DND-41 (cell line): ENCODE data around the gene ASB16.
A peak's percentile ranks its signal among the peaks of the same experiment; 100 is the strongest.

Source experiments
- ATAC-seq: fragments of 200-7000 bp; cut with Tn5 transposase; 3 replicates; pipeline ENCODE4 v1.9.1; 2021; ENCODE audit warnings: low read depth; ENCODE audit not compliant: insufficient read depth
- DNase-seq: peaks from one replicate; pipeline ENCODE4 v3.0.0-alpha.2; 2020
- H2AFZ ChIP-seq: 2 replicates; pipeline ENCODE4 v1.6.0; 2012; ENCODE audit warnings: low read depth, low read length
- H3K27ac ChIP-seq: 2 replicates; pipeline ENCODE4 v1.5.1; 2012; ENCODE audit warnings: low read length, inconsistent platforms
- H3K27me3 ChIP-seq: fragments of 200-600 bp; sonication (generic); 2 replicates; pipeline ENCODE4 v1.6.0; 2012; ENCODE audit warnings: low read length, mild to moderate bottlenecking, inconsistent platforms; ENCODE audit not compliant: insufficient read depth, poor library complexity
- H3K36me3 ChIP-seq: 2 replicates; pipeline ENCODE4 v1.5.1; 2012; ENCODE audit warnings: low read length, inconsistent platforms; ENCODE audit not compliant: insufficient read depth
- H3K4me1 ChIP-seq: 2 replicates; pipeline ENCODE4 v1.5.1; 2012; ENCODE audit warnings: mild to moderate bottlenecking, low read length; ENCODE audit not compliant: insufficient read depth
- H3K4me2 ChIP-seq: 2 replicates; pipeline ENCODE4 v1.6.0; 2012; ENCODE audit warnings: mild to moderate bottlenecking, moderate library complexity, low read length, inconsistent platforms; ENCODE audit not compliant: insufficient read depth
- H3K4me3 ChIP-seq, 2 experiments: fragments of 200-600 bp in 1 of 2; shearing (Covaris generic) in 1 of 2; 2 replicates each; pipeline ENCODE4 v1.5.1; 2012 to 2016; ENCODE audit warnings: inconsistent platforms in 2 of 2, low read length in 2 of 2, mild to moderate bottlenecking in 2 of 2, low read depth in 1 of 2, moderate library complexity in 1 of 2
- H3K79me2 ChIP-seq: 2 replicates; pipeline ENCODE4 v1.6.0; 2012; ENCODE audit warnings: low read length, inconsistent platforms; ENCODE audit not compliant: insufficient read depth
- H3K9ac ChIP-seq: 2 replicates; pipeline ENCODE4 v1.6.0; 2012; ENCODE audit warnings: low read depth, mild to moderate bottlenecking, inconsistent platforms, low read length, moderate library complexity
- H3K9me3 ChIP-seq: 2 replicates; pipeline ENCODE4 v1.5.1; 2012; ENCODE audit warnings: low read length, moderate library complexity, mild to moderate bottlenecking, inconsistent platforms; ENCODE audit not compliant: insufficient read depth, severe bottlenecking
- H4K20me1 ChIP-seq: 2 replicates; pipeline ENCODE4 v1.6.0; 2012; ENCODE audit warnings: low read length; ENCODE audit not compliant: insufficient read depth
- CTCF ChIP-seq: IDR thresholded peaks from 2 replicates; pipeline ENCODE4 v1.5.1; 2012; ENCODE audit warnings: borderline replicate concordance, low read length, moderate library complexity, mild to moderate bottlenecking; ENCODE audit not compliant: poor library complexity, severe bottlenecking; ENCODE audit errors: extremely low read depth
- EZH2 ChIP-seq: IDR thresholded peaks from 3 replicates; pipeline ENCODE4 v1.6.1; 2012; ENCODE audit warnings: borderline replicate concordance, low read depth, mild to moderate bottlenecking, moderate library complexity, low read length, inconsistent platforms; ENCODE audit not compliant: severe bottlenecking

The ASB16 gene

GRCh38 chr17:44216173-44216572 is 45.7 kb downstream of the ASB16 start:
- ATAC-seq, result no peak
- TF ChIP-seq CTCF (no peak), EZH2 (no peak)
- Histone ChIP-seq H3K79me2 (peaks cover 54% of the 10 kb centered on the region), H3K4me3 (peak overlapping the region in 1 of 2 experiments; percentile 75; a peak in 1 of 4 replicates), H3K9ac (peak overlapping the region; percentile 75), H3K4me1 (peaks cover 31% of the 10 kb centered on the region), H3K27ac (peak overlapping the region; percentile 91), H3K4me2 (peak overlapping the region; percentile 81; the same call in 1 of the 2 replicates), H2AFZ (no peak overlapping the region), H3K36me3 (peaks cover 65% of the 10 kb centered on the region), H4K20me1 (peaks cover 39% of the 10 kb centered on the region), H3K27me3 (no peaks in the 10 kb centered on the region), H3K9me3 (no peaks in the 10 kb centered on the region)
- peak; percentile 53 for DNase-seq

- H3K79me2 ChIP-seq, result peaks cover 59% of the 10 kb centered on the region
- H3K4me2 ChIP-seq, result peak overlapping the region; percentile 81
- H3K36me3 ChIP-seq, result peaks cover 59% of the 10 kb centered on the region
Measured at GRCh38 chr17:44216694-44217093, 46.2 kb downstream of the ASB16 start.

DNA sequence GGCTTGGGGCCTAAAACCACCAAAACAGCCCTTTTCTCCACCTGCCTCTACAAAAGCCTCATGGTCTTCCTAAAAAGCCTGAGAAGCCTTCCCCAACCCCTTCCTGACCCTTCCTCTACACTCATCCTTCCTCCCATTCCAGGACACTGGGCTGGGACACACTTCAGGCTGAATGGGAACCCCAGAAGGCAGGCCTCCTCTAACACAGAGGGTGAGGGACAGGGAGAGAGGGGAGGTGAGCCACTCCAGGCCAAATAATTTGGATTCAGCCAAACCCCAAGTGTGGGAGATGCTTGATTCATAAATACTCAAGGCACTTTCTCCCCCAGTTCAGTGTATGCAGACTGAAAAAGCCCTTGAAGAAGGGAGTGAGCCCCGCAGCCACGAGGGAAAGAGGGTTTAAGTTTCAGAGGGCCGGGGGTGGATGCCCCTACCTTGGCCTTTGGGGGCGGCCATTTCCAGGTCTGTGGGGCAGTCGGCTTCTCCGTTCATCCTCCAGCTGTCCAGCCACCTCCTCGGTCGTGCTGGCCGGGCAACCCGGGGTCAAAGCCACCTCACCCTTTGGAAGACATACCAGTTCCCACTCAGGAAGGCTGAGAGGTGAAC is 47.3 kb downstream of the ASB16 start:
- peaks cover 50% of the 10 kb centered on the region for H3K36me3 ChIP-seq
- peaks cover 31% of the 10 kb centered on the region for H3K4me1 ChIP-seq
- H4K20me1 ChIP-seq, result peaks cover 36% of the 10 kb centered on the region
- peak overlapping the region; percentile 38 to 75; a peak in 3 of 4 replicates for H3K4me3 ChIP-seq
- no peaks in the 10 kb centered on the region for H3K27me3 ChIP-seq
- peak overlapping the region; percentile 91 for H3K27ac ChIP-seq
- TF ChIP-seq EZH2, result no peak
- no peak for TF ChIP-seq CTCF
- peaks cover 68% of the 10 kb centered on the region for H3K79me2 ChIP-seq
- ATAC-seq (no peak), DNase-seq (no peak)
- H2AFZ ChIP-seq, result peak overlapping the region; percentile 69
- no peaks in the 10 kb centered on the region for H3K9me3 ChIP-seq
- peak overlapping the region; percentile 75 for H3K9ac ChIP-seq
- peak overlapping the region; percentile 81 for H3K4me2 ChIP-seq

More at GRCh38 chr17:44216694-44217093, 46.2 kb downstream of the ASB16 start:
- Histone ChIP-seq H3K4me3 (peak overlapping the region in 1 of 2 experiments; percentile 75; a peak in 2 of 4 replicates), H4K20me1 (peaks cover 34% of the 10 kb centered on the region), H3K27ac (peak overlapping the region; percentile 91), H3K4me1 (peaks cover 31% of the 10 kb centered on the region), H3K27me3 (no peaks in the 10 kb centered on the region), H3K9ac (peak overlapping the region; percentile 75), H3K9me3 (no peaks in the 10 kb centered on the region), H2AFZ (no peak overlapping the region)
- no peak for DNase-seq
- no peak for ATAC-seq
- no peak for TF ChIP-seq EZH2
- no peak for TF ChIP-seq CTCF
